BLaER1 (cell line): Measurements from ENCODE around the gene CEP63.
"Not testable (repeated sequence)": the region's sequence is repeated elsewhere in the genome, so short reads cannot be mapped to it uniquely, and the experiment has no call there.

Experiments
- H3K27ac ChIP-seq: shearing (Covaris generic); formaldehyde crosslinking; 2 replicates; pipeline ENCODE4 v1.8.1; 2022
- H3K27me3 ChIP-seq: shearing (Covaris generic); formaldehyde crosslinking; 2 replicates; pipeline ENCODE4 v1.8.1; 2022
- H3K36me3 ChIP-seq: shearing (Covaris generic); formaldehyde crosslinking; 2 replicates; pipeline ENCODE4 v1.8.1; 2022
- H3K4me1 ChIP-seq: shearing (Covaris generic); formaldehyde crosslinking; 2 replicates; pipeline ENCODE4 v1.8.1; 2022
- H3K4me2 ChIP-seq: shearing (Covaris generic); formaldehyde crosslinking; 2 replicates; pipeline ENCODE4 v1.8.1; 2022
- H3K4me3 ChIP-seq: shearing (Covaris generic); formaldehyde crosslinking; 2 replicates; pipeline ENCODE4 v1.8.1; 2022
- H3K9ac ChIP-seq: shearing (Covaris generic); formaldehyde crosslinking; 2 replicates; pipeline ENCODE4 v1.8.1; 2022
- H3K9me3 ChIP-seq: shearing (Covaris generic); formaldehyde crosslinking; 2 replicates; pipeline ENCODE4 v1.8.1; 2022
- H4K20me1 ChIP-seq: shearing (Covaris generic); formaldehyde crosslinking; 2 replicates; pipeline ENCODE4 v1.8.1; 2022
- Cebpa-rat ChIP-seq: shearing (Covaris generic); IDR thresholded peaks from 2 replicates; pipeline ENCODE4 v1.8.1; 2022

The CEP63 gene

DNA sequence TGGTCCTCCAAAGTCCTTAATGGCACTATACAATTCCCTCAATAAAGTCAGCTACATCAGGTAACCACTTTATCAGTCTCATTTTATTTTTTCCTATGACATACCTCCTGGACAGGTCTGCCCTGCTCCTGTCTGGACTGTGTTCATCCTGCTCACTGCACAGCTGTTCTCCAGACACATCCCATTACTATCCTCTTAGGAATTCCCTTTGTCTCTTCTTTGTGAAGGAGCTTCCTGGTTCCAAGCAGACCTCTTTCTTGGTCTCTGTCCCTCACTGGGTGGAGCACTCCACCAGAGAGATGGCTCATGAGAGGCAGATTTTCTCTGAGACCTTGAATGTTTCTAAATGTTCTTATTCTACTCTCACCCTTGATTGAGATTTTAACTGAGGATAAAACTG, 104.9 kb downstream of the CEP63 start:
- Histone ChIP-seq H3K27me3 (0 out of 2 replicates have a peak, but pooled peaks cover 2% of the 10 kb centered on the region), H3K4me3 (no peak overlapping the region), H4K20me1 (no peaks in the 10 kb centered on the region), H3K4me1 (no peaks in the 10 kb centered on the region), H3K36me3 (no peaks in the 10 kb centered on the region), H3K9me3 (no peaks in the 10 kb centered on the region), H3K9ac (no peak overlapping the region), H3K4me2 (no peak overlapping the region), H3K27ac (no peak overlapping the region)
- no peak for TF ChIP-seq Cebpa-rat

DNA sequence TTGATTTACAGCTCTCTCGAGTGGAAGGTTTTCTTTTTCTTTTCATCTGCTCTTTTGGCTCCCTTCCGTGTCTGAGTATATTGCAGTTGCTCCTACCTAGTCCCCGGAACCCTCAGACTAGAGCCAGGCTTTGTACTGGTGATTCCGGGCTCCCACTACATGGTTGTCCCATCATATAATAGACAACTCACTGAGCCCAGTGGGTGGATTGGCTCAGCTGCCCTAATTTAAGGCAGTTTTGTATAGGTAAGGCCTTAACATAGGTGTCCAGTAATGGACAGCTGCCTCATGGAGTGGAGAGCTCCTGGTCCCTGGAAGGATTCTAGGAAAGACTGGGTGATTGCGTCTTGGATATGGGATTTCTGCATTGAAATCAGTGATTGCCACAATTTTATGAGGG, 106.9 kb downstream of the CEP63 start:
- Histone ChIP-seq H3K27me3 (0 out of 2 replicates have a peak, but pooled peaks cover 2% of the 10 kb centered on the region), H4K20me1 (no peaks in the 10 kb centered on the region), H3K4me1 (no peaks in the 10 kb centered on the region), H3K4me2 (no peak overlapping the region), H3K36me3 (no peaks in the 10 kb centered on the region), H3K9me3 (no peaks in the 10 kb centered on the region), H3K4me3 (no peak overlapping the region), H3K27ac (no peak overlapping the region), H3K9ac (no peak overlapping the region)
- TF ChIP-seq Cebpa-rat: no peak

DNA sequence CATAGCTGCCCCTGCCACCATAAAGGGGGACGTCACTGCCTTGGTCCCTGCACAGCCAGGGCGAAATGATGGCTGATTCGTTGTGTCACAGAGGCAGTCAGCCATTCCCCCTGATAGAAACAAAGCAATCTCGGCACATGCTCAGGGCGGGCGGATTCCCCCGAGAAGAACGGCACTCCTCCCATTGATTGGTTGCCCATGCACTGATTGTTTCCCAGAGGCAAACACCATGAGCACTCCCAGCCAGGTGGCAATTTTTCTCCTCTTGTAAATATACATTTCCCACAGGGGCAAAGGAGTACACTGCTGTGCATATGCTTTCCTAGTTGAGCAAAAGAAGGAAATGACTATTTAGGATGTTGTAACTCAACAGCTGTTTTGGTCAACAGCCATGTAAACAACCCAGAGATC, 108.5 kb downstream of the CEP63 start:
- 0 out of 2 replicates have a peak, but pooled peaks cover 2% of the 10 kb centered on the region for H3K27me3 ChIP-seq
- no peak overlapping the region for H3K4me3 ChIP-seq
- no peak for TF ChIP-seq Cebpa-rat
- no peaks in the 10 kb centered on the region for H4K20me1 ChIP-seq
- H3K9me3 ChIP-seq: no peaks in the 10 kb centered on the region
- no peak overlapping the region for H3K4me2 ChIP-seq
- H3K9ac ChIP-seq: no peak overlapping the region
- no peaks in the 10 kb centered on the region for H3K4me1 ChIP-seq
- no peak overlapping the region for H3K27ac ChIP-seq
- no peaks in the 10 kb centered on the region for H3K36me3 ChIP-seq

DNA sequence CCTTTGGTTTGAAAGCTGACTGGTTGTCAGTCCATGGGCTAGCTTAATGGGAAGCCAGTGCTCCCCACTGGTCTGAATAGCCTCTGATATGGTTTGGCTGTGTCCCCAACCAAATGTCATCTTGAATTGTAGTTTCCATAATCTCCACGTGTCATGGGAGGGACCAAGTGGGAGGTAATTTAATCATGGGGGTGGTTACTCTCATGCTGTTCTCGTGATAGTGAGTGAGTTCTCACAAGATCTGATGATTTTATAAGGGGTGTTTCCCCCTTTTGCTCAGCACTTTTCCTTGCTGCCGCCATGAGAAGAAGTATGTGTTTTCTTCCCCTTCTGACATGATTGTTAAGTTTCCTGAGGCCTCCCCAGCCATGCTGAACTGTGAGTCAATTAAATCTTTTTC, 109.1 kb downstream of the CEP63 start:
- not testable (repeated sequence) for H4K20me1 ChIP-seq, H3K4me2 ChIP-seq, H3K36me3 ChIP-seq, H3K4me1 ChIP-seq, H3K9ac ChIP-seq, H3K27me3 ChIP-seq, H3K27ac ChIP-seq, H3K4me3 ChIP-seq, H3K9me3 ChIP-seq

DNA sequence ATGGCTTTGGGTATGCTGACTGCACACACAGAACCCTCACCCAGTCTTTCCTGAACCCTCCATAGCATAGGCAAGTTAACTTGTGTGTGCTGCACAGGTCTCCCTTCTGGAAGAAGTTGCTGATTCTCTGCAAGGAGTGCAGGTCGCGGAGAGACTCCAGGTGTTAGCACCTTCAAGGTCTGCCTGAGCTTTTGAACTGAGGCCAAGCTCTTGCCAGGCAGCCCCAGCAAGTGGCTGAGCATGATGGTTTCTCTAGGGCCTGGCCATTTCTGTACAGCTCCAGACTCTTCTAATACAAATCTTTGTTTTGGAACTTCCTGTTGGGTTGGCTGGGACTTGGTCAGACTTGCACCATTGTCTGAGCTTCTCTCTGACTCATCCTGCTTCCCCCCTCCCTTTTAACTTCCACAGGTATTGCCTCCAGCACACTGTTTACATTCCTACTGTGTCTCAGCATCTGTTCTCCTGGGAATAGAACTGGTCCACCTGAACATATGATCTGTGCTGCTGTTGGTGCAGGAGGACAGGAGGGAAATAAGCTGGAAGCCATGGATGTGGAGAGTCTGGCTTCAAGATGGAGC, 111.6 kb downstream of the CEP63 start:
- Histone ChIP-seq H3K4me2 (no peak overlapping the region), H3K4me3 (no peak overlapping the region), H3K27me3 (0 out of 2 replicates have a peak, but pooled peaks cover 2% of the 10 kb centered on the region), H3K27ac (no peak overlapping the region), H3K9ac (no peak overlapping the region), H3K9me3 (no peaks in the 10 kb centered on the region), H3K4me1 (peaks cover 16% of the 10 kb centered on the region), H3K36me3 (no peaks in the 10 kb centered on the region), H4K20me1 (peaks cover 3% of the 10 kb centered on the region; the same call in 1 of the 2 replicates)
- no peak for TF ChIP-seq Cebpa-rat

DNA sequence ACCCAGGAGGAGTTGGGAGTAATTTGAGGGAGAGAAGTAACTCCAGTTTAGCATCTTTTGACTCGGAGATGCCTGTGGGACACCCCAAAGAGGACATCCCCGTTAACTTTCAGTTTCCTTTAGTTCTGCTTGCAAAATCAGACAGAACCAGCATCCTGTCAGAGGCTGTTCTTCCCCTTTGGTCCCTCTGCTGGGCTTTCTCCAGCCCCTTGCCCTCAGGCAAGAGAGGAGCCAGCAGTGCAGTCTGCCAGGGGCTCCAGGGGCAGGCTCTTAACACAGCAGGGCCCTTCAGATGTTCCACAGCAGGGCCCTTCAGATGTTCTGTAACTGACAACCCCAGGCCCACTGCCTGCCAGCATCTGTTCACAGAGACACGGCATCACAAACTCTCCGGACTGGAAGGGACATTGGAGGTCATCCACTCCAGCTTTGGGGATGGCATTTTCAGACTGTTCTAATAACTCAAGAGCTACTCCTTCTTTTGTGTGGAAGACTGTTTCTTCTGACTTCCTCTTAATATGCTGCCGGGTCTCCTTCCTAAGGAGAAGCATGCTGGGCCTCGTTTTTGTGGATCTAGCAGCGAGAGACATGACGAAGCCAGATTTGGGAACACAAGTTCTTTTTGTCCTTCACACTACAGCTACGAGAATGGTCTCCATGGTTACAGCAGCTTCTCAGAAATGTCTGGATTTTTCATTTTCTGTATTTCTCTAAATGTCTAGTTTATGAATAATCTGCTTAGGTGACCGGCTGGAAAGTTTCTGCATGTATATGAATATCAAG, 113.1 kb downstream of the CEP63 start:
- H3K4me3 ChIP-seq: no peak overlapping the region
- no peak overlapping the region; the same call in 1 of the 2 replicates for H3K9ac ChIP-seq
- H3K9me3 ChIP-seq: no peaks in the 10 kb centered on the region
- H3K4me1 ChIP-seq: peaks cover 30% of the 10 kb centered on the region
- H3K36me3 ChIP-seq: no peaks in the 10 kb centered on the region
- no peak for TF ChIP-seq Cebpa-rat
- 0 out of 2 replicates have a peak, but pooled peaks cover 2% of the 10 kb centered on the region for H3K27me3 ChIP-seq
- H3K27ac ChIP-seq: no peak overlapping the region
- H3K4me2 ChIP-seq: no peak overlapping the region
- peaks cover 6% of the 10 kb centered on the region; the same call in 1 of the 2 replicates for H4K20me1 ChIP-seq

DNA sequence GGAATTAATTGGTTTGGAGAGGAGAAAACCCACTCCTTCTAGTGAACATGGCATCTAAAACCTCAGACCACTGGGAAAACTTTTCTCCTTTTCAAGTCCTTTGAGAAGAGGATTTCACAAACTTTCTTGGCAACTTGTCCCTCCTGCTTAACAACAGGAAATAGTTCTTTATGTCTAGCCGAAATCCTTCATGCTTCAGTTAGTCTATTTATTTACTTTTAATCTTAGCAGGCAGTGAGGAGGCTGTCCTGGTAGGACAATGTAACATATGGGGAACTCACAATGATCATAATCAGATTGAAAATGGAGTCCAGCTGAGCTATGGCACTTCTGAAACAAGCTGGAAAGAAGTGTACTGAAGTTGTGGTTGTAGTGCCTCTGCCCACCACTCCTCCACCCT, 114.3 kb downstream of the CEP63 start:
- H3K27me3 ChIP-seq: 0 out of 2 replicates have a peak, but pooled peaks cover 2% of the 10 kb centered on the region

DNA sequence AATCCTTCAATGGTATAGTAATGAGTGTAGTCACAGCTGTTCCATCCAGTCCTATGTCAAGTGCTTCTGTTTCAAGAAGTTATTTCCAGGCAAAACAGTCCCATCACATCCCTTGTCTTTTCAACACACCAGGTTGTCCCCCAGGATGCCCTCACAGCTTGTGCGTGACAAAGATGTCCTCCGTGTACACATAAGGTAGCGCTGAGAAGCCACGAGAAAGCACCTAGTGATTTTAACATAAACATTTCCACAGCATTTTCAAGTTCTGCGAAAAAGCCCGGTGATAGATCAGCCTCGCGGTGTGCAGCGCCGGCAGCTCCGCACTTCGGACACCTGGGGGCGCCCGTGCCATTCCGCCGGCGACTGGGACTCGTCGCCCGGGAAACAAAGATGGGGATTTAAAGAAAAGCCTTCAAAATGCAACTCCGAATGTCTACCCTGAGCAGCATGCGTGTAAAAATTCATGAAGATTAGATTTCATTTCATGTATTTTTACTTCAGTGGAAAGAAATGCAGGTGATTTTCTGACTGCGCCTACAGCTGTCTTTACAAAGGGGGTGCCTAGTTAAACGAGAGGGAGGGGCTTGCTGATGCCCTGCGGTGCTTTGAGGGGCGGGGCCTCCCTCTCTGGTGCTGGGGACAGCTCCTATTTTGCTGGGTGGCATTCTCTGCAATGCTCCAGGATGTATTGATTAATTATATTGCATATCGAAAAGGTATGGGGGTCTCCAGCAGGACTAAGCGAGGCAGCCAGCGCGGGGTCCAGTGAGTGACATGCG, 115.0 kb downstream of the CEP63 start:
- TF ChIP-seq Cebpa-rat: no peak
- no peak overlapping the region for H3K9ac ChIP-seq
- no peak overlapping the region for H3K27ac ChIP-seq
- H3K9me3 ChIP-seq: no peaks in the 10 kb centered on the region
- no peaks in the 10 kb centered on the region for H3K36me3 ChIP-seq
- peak overlapping the region; percentile 35; the same call in 1 of the 2 replicates for H3K4me3 ChIP-seq
- no peaks in the 10 kb centered on the region for H3K27me3 ChIP-seq
- peaks cover 6% of the 10 kb centered on the region; the same call in 1 of the 2 replicates for H4K20me1 ChIP-seq
- H3K4me2 ChIP-seq: peak overlapping the region; percentile 46
- H3K4me1 ChIP-seq: peaks cover 36% of the 10 kb centered on the region

More for the DNA sequence above, 114.3 kb downstream of the CEP63 start:
- TF ChIP-seq Cebpa-rat: no peak
- Histone ChIP-seq H4K20me1 (peaks cover 6% of the 10 kb centered on the region; the same call in 1 of the 2 replicates), H3K36me3 (no peaks in the 10 kb centered on the region), H3K4me3 (no peak overlapping the region), H3K9ac (no peak overlapping the region), H3K4me1 (peaks cover 30% of the 10 kb centered on the region), H3K27ac (no peak overlapping the region), H3K9me3 (no peaks in the 10 kb centered on the region), H3K4me2 (peak overlapping the region; percentile 46)

DNA sequence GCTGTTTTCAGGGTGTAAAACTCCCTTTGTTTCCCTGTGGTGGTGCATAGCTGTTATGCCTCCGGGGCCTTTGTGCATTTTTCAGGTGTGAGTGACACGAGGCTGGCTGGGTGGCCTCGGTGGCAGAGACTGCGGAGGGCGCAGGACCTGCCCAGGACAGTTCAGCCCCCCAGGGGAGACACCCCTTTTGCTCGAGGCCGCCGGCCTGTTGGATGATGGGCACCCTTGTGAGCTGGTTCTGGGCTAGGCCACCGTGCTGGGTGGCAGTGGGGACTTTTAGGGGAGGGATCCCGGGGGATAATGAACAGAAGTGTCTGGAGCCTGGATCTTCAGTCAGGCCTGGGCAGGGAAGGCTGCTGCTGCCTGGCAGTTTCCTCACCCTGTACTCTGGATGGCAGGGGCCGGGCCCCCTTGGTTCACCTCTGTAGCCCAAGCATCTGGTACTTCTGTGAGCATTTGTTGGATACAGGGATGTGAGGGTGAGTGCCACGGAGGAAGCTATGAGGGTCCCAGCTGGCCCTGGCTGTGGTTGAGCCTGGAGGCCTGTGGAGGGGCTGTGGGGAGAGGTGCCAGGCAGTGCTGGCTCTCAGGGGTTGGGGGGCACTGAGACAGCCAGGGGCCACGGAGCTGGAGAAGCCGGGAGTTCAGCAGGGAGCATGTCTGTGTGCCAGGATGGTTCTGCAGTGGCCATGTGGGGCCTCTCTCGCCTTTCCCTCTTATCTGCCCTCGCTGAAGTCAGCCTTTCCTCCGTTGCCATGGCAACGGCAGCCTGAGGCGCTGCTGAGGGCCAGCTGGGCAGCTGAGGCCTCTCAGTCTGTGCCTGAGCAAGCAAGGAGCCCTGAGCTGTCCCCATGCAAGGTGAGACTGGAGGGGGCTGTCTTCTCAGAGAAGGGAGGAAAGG, 115.9 kb downstream of the CEP63 start:
- TF ChIP-seq Cebpa-rat: no peak
- Histone ChIP-seq H3K4me1 (peaks cover 46% of the 10 kb centered on the region), H3K36me3 (no peaks in the 10 kb centered on the region), H3K9me3 (no peaks in the 10 kb centered on the region), H3K27me3 (no peaks in the 10 kb centered on the region), H3K9ac (no peak overlapping the region), H3K4me2 (no peak overlapping the region), H3K27ac (no peak overlapping the region), H4K20me1 (peaks cover 6% of the 10 kb centered on the region; the same call in 1 of the 2 replicates), H3K4me3 (no peak overlapping the region)
